Mesenchymal stem cell (in vitro differentiated cells and primary cell): ENCODE measurements around the gene FOXP1.

Experiments used
- DNase-seq: peaks from one replicate; pipeline ENCODE4 v3.0.0-alpha.2; 2013
- H2AFZ ChIP-seq: one replicate; pipeline ENCODE4 v1.6.1; 2013; ENCODE audit warnings: low read depth, mild to moderate bottlenecking, control low read depth, inconsistent platforms, low read length, moderate library complexity
- H2AK5ac ChIP-seq: 2 replicates; pipeline ENCODE4 v1.6.1; 2013; ENCODE audit warnings: low read length, moderate library complexity, mild to moderate bottlenecking, inconsistent platforms; ENCODE audit not compliant: severe bottlenecking
- H2BK120ac ChIP-seq: one replicate; pipeline ENCODE4 v1.6.1; 2013; ENCODE audit warnings: low read depth, mild to moderate bottlenecking, inconsistent platforms, low read length, moderate library complexity
- H2BK12ac ChIP-seq, 2 experiments: one replicate each; pipeline ENCODE4 v1.6.1; 2013; ENCODE audit warnings: inconsistent platforms in 2 of 2, low read length in 2 of 2, mild to moderate bottlenecking in 2 of 2, moderate library complexity in 2 of 2, control low read depth in 1 of 2
- H2BK15ac ChIP-seq: one replicate; pipeline ENCODE4 v1.6.1; 2013; ENCODE audit warnings: mild to moderate bottlenecking, low read depth, inconsistent platforms; ENCODE audit not compliant: poor library complexity, severe bottlenecking
- H2BK5ac ChIP-seq: 2 replicates; pipeline ENCODE4 v1.6.1; 2013; ENCODE audit warnings: low read depth, mild to moderate bottlenecking, low read length, control low read depth, inconsistent platforms; ENCODE audit not compliant: poor library complexity, severe bottlenecking
- H3K14ac ChIP-seq, 2 experiments: one replicate each; pipeline ENCODE4 v1.6.1; 2013; ENCODE audit warnings: inconsistent platforms in 2 of 2, low read length in 2 of 2, control low read depth in 1 of 2, mild to moderate bottlenecking in 1 of 2, moderate library complexity in 1 of 2
- H3K18ac ChIP-seq, 2 experiments: one replicate each; pipeline ENCODE4 v1.6.1; 2013; ENCODE audit warnings: inconsistent platforms in 2 of 2, low read length in 2 of 2, control low read depth in 1 of 2, low read depth in 1 of 2, mild to moderate bottlenecking in 1 of 2
- H3K23ac ChIP-seq, 2 experiments: one replicate each; pipeline ENCODE4 v1.6.1; 2013; ENCODE audit warnings: inconsistent platforms in 2 of 2, low read length in 2 of 2, mild to moderate bottlenecking in 2 of 2, moderate library complexity in 2 of 2, control low read depth in 1 of 2
- H3K27ac ChIP-seq: 2 replicates; pipeline ENCODE4 v1.5.1; 2013; ENCODE audit warnings: mild to moderate bottlenecking, moderate library complexity, low read length, control low read depth, inconsistent platforms; ENCODE audit not compliant: poor library complexity, severe bottlenecking
- H3K27me3 ChIP-seq, 2 experiments: 2 replicates each; pipeline versions ENCODE4 v1.6.1 to v1.7.0; 2013; ENCODE audit warnings: low read length in 2 of 2, mild to moderate bottlenecking in 2 of 2, moderate library complexity in 2 of 2, control low read depth in 1 of 2, inconsistent platforms in 1 of 2; ENCODE audit not compliant: control insufficient read depth in 1 of 2, insufficient read depth in 1 of 2
- H3K36me3 ChIP-seq, 2 experiments: 2 replicates each; pipeline versions ENCODE4 v1.6.1 to v1.7.0; 2013; ENCODE audit warnings: low read length in 2 of 2, control low read depth in 1 of 2, inconsistent platforms in 1 of 2, low read depth in 1 of 2, mild to moderate bottlenecking in 1 of 2; ENCODE audit not compliant: insufficient read depth in 2 of 2, control insufficient read depth in 1 of 2
- H3K4ac ChIP-seq, 2 experiments: one replicate each; pipeline ENCODE4 v1.6.1; 2013; ENCODE audit warnings: inconsistent platforms in 2 of 2, low read length in 2 of 2, mild to moderate bottlenecking in 2 of 2, moderate library complexity in 2 of 2, control low read depth in 1 of 2, low read depth in 1 of 2
- H3K4me1 ChIP-seq: 2 replicates; pipeline ENCODE4 v1.6.1; 2013; ENCODE audit warnings: low read depth, low read length, control low read depth; ENCODE audit not compliant: control insufficient read depth, insufficient read depth
- H3K4me2 ChIP-seq: 2 replicates; pipeline ENCODE4 v1.6.1; 2013; ENCODE audit warnings: low read length, mild to moderate bottlenecking, inconsistent platforms; ENCODE audit not compliant: poor library complexity, severe bottlenecking
- H3K4me3 ChIP-seq, 2 experiments: 2 replicates each; pipeline versions ENCODE4 v1.5.1 to v1.7.0; 2013; ENCODE audit warnings: low read length in 2 of 2, mild to moderate bottlenecking in 2 of 2, control low read depth in 1 of 2, low read depth in 1 of 2; ENCODE audit not compliant: insufficient read depth in 1 of 2
- H3K79me1 ChIP-seq: replicated peaks from 2 replicates; pipeline ENCODE4 v1.6.1; 2013; ENCODE audit warnings: mild to moderate bottlenecking, control low read depth, low read length, inconsistent platforms; ENCODE audit not compliant: poor library complexity, severe bottlenecking
- H3K9ac ChIP-seq: 2 replicates; pipeline ENCODE4 v1.7.0; 2013; ENCODE audit warnings: mild to moderate bottlenecking, low read length, moderate library complexity
- H3K9me3 ChIP-seq: 2 replicates; pipeline ENCODE4 v1.7.0; 2013; ENCODE audit warnings: mild to moderate bottlenecking, low read length; ENCODE audit not compliant: control insufficient read depth
- H4K8ac ChIP-seq: one replicate; pipeline ENCODE4 v1.6.1; 2013; ENCODE audit warnings: inconsistent platforms, mild to moderate bottlenecking, low read length, moderate library complexity
- H4K91ac ChIP-seq: one replicate; pipeline ENCODE4 v1.6.1; 2013; ENCODE audit warnings: mild to moderate bottlenecking, low read length, inconsistent platforms
- WGBS: methylation state at CpG from one replicate; pipeline ENCODE4 v1.1.7; 2013; ENCODE audit warnings: mixed read lengths; 5-methylcytosine and 5-hydroxymethylcytosine counted together

Gene FOXP1

GRCh38 chr3:71152039-71152891, 431.3 kb downstream of the FOXP1 start:
- Histone ChIP-seq H3K18ac (no peak overlapping the region), H2AK5ac (peak overlapping the region; percentile 22), H3K4me2 (no peak overlapping the region), H3K9ac (no peak overlapping the region), H3K4ac (no peak overlapping the region), H3K4me1 (peaks cover 17% of the 10 kb centered on the region), H4K91ac (no peak overlapping the region), H2AFZ (no peak overlapping the region), H3K27me3 (no peaks in the 10 kb centered on the region), H2BK15ac (no peak overlapping the region), H3K23ac (no peak overlapping the region), H3K9me3 (no peaks in the 10 kb centered on the region), H3K4me3 (no peak overlapping the region), H2BK5ac (no peak overlapping the region), H2BK120ac (no peak overlapping the region), H3K14ac (no peak overlapping the region), H4K8ac (no peak overlapping the region), H3K79me1 (peaks cover 48% of the 10 kb centered on the region), H3K27ac (no peak overlapping the region), H2BK12ac (no peak overlapping the region), H3K36me3 (peaks cover 0 to 5% of the 10 kb centered on the region in 2 experiments)
- DNase-seq: no peak
- 62% methylated on average over 4 of the region's 4 CpGs for WGBS

GRCh38 chr3:71149959-71150954, 433.3 kb downstream of the FOXP1 start:
- Histone ChIP-seq H4K91ac (no peak overlapping the region), H2BK5ac (no peak overlapping the region), H3K27me3 (no peaks in the 10 kb centered on the region), H3K14ac (no peak overlapping the region), H3K9me3 (no peaks in the 10 kb centered on the region), H3K4me1 (peaks cover 10% of the 10 kb centered on the region), H3K9ac (no peak overlapping the region), H3K18ac (no peak overlapping the region), H2AFZ (no peak overlapping the region), H2BK120ac (no peak overlapping the region), H3K4ac (no peak overlapping the region), H3K27ac (peak overlapping the region; percentile 25), H4K8ac (no peak overlapping the region), H3K4me2 (no peak overlapping the region), H3K79me1 (peaks cover 39% of the 10 kb centered on the region), H3K23ac (no peak overlapping the region), H2BK15ac (no peak overlapping the region), H2AK5ac (peak overlapping the region; percentile 62), H3K36me3 (peaks cover 0 to 5% of the 10 kb centered on the region in 2 experiments), H2BK12ac (no peak overlapping the region), H3K4me3 (no peak overlapping the region)
- no peak for DNase-seq
- 83% methylated on average over 9 of the region's 14 CpGs for WGBS

GRCh38 chr3:71148455-71149060, 435.0 kb downstream of the FOXP1 start:
- Histone ChIP-seq H3K9ac (no peak overlapping the region), H2BK12ac (no peak overlapping the region), H3K18ac (no peak overlapping the region), H4K8ac (no peak overlapping the region), H2BK15ac (no peak overlapping the region), H3K4me2 (no peak overlapping the region), H3K9me3 (no peaks in the 10 kb centered on the region), H3K4ac (no peak overlapping the region), H2AK5ac (peak overlapping the region; percentile 41), H4K91ac (no peak overlapping the region), H2BK5ac (no peak overlapping the region), H2AFZ (no peak overlapping the region), H3K4me1 (peaks cover 12% of the 10 kb centered on the region), H3K27ac (no peak overlapping the region), H3K36me3 (peaks cover 0 to 11% of the 10 kb centered on the region in 2 experiments), H3K27me3 (no peaks in the 10 kb centered on the region), H3K23ac (no peak overlapping the region), H2BK120ac (no peak overlapping the region), H3K14ac (no peak overlapping the region), H3K4me3 (no peak overlapping the region), H3K79me1 (peaks cover 44% of the 10 kb centered on the region)
- no peak for DNase-seq
- WGBS: 96% methylated on average over 1 of the region's 1 CpG
